Measurements from ENCODE around the gene SND1. TPM values are rescaled to one million over a fixed set of nuclear protein-coding genes. Genes with fewer than 3 reads are reported as not detected.

Gene SND1
- total and polyA plus RNA-seq, 10 of the 15 experiments (the other 5 are each of a cell fraction or from before 2014, with no cell fraction given), result 52.4 to 270 (median 146) TPM

DNA sequence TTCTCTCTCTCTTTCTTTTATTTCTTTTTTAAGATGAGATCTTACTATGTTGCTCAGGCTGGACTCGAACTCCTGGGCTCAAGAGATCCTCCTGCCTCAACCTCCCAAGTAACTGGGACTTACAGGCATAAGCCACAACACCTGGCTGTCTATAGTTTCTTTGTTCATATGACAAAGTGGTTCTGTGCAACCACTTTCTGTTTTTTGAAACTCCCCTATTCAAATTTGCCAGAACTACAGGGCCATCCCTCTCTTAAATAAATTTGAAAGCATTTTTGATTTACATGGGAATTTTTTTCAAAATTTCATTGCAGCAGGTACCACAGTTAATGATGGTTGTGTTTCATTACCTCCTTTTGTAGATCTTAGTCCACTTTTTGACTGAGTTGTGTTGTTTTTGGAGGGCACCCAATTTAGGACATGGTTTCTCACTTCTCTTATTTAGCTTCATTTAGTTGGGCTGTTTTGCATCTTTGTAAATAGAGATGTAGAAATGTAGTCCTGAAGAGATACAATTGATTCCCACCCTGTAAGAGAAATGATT lies 260.0 kb downstream of the SND1 start (continued):
- TF ChIP-seq RELA (IDR thresholded peaks at IDR 0.05; ENCODE audit: borderline replicate concordance, partially characterized antibody), result no peak
- TF ChIP-seq CBX5 (IDR thresholded peaks at IDR 0.05; ENCODE audit: low read depth), result no peak
- TF ChIP-seq, protein P1, sequence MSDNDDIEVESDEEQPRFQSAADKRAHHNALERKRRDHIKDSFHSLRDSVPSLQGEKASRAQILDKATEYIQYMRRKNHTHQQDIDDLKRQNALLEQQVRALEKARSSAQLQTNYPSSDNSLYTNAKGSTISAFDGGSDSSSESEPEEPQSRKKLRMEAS (IDR thresholded peaks at IDR 0.05; ENCODE audit: low read depth, low read length), result no peak
- TF ChIP-seq SMAD1 (IDR thresholded peaks at IDR 0.05; ENCODE audit: low read depth, partially characterized antibody), result no peak
- TF ChIP-seq, protein P2, sequence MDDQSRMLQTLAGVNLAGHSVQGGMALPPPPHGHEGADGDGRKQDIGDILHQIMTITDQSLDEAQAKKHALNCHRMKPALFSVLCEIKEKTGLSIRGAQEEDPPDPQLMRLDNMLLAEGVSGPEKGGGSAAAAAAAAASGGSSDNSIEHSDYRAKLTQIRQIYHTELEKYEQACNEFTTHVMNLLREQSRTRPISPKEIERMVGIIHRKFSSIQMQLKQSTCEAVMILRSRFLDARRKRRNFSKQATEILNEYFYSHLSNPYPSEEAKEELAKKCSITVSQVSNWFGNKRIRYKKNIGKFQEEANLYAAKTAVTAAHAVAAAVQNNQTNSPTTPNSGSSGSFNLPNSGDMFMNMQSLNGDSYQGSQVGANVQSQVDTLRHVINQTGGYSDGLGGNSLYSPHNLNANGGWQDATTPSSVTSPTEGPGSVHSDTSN (IDR thresholded peaks at IDR 0.05; ENCODE audit: insufficient replicate concordance, low read depth, low read length), result no peak
- TF ChIP-seq HCFC1 (IDR thresholded peaks at IDR 0.05; ENCODE audit: low read length), result no peak
- TF ChIP-seq, protein P3, sequence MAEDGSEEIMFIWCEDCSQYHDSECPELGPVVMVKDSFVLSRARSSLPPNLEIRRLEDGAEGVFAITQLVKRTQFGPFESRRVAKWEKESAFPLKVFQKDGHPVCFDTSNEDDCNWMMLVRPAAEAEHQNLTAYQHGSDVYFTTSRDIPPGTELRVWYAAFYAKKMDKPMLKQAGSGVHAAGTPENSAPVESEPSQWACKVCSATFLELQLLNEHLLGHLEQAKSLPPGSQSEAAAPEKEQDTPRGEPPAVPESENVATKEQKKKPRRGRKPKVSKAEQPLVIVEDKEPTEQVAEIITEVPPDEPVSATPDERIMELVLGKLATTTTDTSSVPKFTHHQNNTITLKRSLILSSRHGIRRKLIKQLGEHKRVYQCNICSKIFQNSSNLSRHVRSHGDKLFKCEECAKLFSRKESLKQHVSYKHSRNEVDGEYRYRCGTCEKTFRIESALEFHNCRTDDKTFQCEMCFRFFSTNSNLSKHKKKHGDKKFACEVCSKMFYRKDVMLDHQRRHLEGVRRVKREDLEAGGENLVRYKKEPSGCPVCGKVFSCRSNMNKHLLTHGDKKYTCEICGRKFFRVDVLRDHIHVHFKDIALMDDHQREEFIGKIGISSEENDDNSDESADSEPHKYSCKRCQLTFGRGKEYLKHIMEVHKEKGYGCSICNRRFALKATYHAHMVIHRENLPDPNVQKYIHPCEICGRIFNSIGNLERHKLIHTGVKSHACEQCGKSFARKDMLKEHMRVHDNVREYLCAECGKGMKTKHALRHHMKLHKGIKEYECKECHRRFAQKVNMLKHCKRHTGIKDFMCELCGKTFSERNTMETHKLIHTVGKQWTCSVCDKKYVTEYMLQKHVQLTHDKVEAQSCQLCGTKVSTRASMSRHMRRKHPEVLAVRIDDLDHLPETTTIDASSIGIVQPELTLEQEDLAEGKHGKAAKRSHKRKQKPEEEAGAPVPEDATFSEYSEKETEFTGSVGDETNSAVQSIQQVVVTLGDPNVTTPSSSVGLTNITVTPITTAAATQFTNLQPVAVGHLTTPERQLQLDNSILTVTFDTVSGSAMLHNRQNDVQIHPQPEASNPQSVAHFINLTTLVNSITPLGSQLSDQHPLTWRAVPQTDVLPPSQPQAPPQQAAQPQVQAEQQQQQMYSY (CRISPR knock-in tag; IDR thresholded peaks at IDR 0.05), result no peak
- TF ChIP-seq, protein P4, sequence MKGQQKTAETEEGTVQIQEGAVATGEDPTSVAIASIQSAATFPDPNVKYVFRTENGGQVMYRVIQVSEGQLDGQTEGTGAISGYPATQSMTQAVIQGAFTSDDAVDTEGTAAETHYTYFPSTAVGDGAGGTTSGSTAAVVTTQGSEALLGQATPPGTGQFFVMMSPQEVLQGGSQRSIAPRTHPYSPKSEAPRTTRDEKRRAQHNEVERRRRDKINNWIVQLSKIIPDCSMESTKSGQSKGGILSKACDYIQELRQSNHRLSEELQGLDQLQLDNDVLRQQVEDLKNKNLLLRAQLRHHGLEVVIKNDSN (IDR thresholded peaks at IDR 0.05; ENCODE audit: borderline replicate concordance, extremely low read length, insufficient read depth, low read depth, low read length), result no peak
- TF ChIP-seq, protein P5, sequence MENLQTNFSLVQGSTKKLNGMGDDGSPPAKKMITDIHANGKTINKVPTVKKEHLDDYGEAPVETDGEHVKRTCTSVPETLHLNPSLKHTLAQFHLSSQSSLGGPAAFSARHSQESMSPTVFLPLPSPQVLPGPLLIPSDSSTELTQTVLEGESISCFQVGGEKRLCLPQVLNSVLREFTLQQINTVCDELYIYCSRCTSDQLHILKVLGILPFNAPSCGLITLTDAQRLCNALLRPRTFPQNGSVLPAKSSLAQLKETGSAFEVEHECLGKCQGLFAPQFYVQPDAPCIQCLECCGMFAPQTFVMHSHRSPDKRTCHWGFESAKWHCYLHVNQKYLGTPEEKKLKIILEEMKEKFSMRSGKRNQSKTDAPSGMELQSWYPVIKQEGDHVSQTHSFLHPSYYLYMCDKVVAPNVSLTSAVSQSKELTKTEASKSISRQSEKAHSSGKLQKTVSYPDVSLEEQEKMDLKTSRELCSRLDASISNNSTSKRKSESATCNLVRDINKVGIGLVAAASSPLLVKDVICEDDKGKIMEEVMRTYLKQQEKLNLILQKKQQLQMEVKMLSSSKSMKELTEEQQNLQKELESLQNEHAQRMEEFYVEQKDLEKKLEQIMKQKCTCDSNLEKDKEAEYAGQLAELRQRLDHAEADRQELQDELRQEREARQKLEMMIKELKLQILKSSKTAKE (IDR thresholded peaks at IDR 0.05; ENCODE audit: low read depth, poor library complexity, severe bottlenecking), result no peak
- TF ChIP-seq TAF1 (IDR thresholded peaks at IDR 0.05; ENCODE audit: borderline replicate concordance, low read depth, low read length), result no peak
- TF ChIP-seq ZNF24 (IDR thresholded peaks at IDR 0.05), result peak; percentile 79
- peak; percentile 81 for TF ChIP-seq NBN (IDR thresholded peaks at IDR 0.05)
- TF ChIP-seq MYC (IDR thresholded peaks at IDR 0.05; ENCODE audit: insufficient read depth, insufficient read length, insufficient replicate concordance, low read length, severe bottlenecking), result no peak
- TF ChIP-seq POLR2AphosphoS5 (IDR thresholded peaks at IDR 0.05; ENCODE audit: low read length), result no peak
- no peak for TF ChIP-seq POLR2AphosphoS2 (IDR thresholded peaks at IDR 0.05; ENCODE audit: low read depth, low read length)
- TF ChIP-seq FOXK2 (IDR thresholded peaks at IDR 0.05), result no peak; the same call in 1 of the 2 replicates
- no peak for TF ChIP-seq YBX1 (IDR thresholded peaks at IDR 0.05)
- no peak for TF ChIP-seq RAD51 (IDR thresholded peaks at IDR 0.05)
- TF ChIP-seq, protein P6, sequence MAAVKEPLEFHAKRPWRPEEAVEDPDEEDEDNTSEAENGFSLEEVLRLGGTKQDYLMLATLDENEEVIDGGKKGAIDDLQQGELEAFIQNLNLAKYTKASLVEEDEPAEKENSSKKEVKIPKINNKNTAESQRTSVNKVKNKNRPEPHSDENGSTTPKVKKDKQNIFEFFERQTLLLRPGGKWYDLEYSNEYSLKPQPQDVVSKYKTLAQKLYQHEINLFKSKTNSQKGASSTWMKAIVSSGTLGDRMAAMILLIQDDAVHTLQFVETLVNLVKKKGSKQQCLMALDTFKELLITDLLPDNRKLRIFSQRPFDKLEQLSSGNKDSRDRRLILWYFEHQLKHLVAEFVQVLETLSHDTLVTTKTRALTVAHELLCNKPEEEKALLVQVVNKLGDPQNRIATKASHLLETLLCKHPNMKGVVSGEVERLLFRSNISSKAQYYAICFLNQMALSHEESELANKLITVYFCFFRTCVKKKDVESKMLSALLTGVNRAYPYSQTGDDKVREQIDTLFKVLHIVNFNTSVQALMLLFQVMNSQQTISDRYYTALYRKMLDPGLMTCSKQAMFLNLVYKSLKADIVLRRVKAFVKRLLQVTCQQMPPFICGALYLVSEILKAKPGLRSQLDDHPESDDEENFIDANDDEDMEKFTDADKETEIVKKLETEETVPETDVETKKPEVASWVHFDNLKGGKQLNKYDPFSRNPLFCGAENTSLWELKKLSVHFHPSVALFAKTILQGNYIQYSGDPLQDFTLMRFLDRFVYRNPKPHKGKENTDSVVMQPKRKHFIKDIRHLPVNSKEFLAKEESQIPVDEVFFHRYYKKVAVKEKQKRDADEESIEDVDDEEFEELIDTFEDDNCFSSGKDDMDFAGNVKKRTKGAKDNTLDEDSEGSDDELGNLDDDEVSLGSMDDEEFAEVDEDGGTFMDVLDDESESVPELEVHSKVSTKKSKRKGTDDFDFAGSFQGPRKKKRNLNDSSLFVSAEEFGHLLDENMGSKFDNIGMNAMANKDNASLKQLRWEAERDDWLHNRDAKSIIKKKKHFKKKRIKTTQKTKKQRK (IDR thresholded peaks at IDR 0.05; ENCODE audit: low read depth, low read length), result no peak

Data from GM12878 (cell line).